HFF-Myc (cell line): ENCODE measurements around the gene DOC2B.

Source experiments
- DNase-seq: peaks from one replicate; pipeline ENCODE4 v3.0.0-alpha.2; 2011; ENCODE audit warnings: low read depth; ENCODE audit errors: extremely low read depth
- H3K4me3 ChIP-seq: replicated peaks from 2 replicates; pipeline ENCODE4 v1.5.1; 2011; ENCODE audit warnings: low read depth, mild to moderate bottlenecking, control low read depth, low read length
- TF ChIP-seq, protein P1 (sequence below): IDR thresholded peaks from 2 replicates; pipeline ENCODE4 v1.5.1; 2012; ENCODE audit warnings: mild to moderate bottlenecking, low read depth, low read length, control low read depth; ENCODE audit errors: missing control alignments

The DOC2B gene

DNA sequence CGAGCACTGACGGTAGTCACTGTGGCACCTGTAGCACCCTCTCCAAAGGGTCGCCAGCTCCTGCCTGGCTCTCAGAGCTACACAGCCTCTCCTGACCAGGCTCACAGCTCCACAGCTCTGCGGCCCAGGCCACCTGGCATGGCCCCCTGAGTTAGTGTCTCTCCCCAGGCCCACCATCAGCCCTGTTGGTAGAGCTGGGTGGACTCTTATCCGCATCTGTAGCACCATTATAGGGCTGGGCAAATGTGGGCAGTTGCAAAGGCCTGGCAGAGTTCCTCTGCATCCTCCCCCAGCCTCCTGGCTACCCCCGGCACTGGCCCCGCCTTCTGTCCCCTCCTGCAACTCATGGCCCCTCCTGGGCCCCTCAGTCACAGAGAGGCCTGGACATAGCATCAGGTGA is 25.9 kb downstream of the DOC2B start:
- no peak for DNase-seq
- TF ChIP-seq, protein P1, sequence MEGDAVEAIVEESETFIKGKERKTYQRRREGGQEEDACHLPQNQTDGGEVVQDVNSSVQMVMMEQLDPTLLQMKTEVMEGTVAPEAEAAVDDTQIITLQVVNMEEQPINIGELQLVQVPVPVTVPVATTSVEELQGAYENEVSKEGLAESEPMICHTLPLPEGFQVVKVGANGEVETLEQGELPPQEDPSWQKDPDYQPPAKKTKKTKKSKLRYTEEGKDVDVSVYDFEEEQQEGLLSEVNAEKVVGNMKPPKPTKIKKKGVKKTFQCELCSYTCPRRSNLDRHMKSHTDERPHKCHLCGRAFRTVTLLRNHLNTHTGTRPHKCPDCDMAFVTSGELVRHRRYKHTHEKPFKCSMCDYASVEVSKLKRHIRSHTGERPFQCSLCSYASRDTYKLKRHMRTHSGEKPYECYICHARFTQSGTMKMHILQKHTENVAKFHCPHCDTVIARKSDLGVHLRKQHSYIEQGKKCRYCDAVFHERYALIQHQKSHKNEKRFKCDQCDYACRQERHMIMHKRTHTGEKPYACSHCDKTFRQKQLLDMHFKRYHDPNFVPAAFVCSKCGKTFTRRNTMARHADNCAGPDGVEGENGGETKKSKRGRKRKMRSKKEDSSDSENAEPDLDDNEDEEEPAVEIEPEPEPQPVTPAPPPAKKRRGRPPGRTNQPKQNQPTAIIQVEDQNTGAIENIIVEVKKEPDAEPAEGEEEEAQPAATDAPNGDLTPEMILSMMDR: no peak
- H3K4me3 ChIP-seq: no peak overlapping the region

DNA sequence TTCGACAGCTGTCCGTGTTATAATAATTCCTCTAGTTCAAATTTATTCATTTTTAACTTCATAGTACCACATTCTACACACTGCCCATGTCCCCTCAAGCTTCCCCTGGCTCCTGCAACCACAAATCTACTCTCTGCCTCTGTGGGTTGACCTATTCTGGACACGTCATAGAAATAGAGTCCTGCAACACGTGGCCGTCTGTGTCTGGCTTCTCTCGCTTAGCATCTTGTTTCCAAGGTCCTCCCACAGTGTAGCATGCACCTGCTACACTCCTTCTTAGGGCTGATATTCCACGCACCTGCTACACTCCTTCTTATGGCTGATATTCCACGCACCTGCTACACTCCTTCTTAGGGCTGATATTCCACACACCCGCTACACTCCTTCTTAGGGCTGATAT is 27.6 kb downstream of the DOC2B start:
- no peak for DNase-seq
- no peak overlapping the region for H3K4me3 ChIP-seq
- TF ChIP-seq, protein P1: no peak

DNA sequence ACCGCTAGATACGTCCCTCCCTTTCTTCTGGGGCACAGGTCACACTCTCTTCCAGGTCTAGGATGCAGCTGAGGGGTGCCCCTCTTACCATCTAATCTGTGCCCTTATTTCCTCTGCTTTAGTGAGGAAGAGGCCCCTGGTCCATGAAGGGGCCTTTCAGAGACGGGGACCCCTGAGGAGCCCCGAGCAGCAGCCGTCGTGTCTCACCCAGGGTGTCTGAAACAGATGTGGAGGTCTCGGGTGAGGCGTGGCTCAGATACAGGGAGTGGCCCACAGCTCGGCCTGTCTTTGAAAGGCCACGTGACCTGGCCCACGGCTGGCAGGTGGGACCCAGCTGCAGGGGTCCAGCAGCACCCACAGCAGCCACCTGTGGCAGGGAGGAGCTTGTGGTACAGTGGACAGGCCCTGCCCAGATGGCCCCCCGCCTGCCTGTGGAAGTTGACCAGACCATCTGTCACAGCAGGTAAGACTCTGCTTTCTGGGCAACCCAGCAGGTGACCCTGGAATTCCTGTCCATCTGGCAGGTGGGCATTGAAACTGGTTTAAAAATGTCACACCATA is 28.5 kb downstream of the DOC2B start:
- DNase-seq: no peak
- no peak overlapping the region for H3K4me3 ChIP-seq
- TF ChIP-seq, protein P1: no peak

DNA sequence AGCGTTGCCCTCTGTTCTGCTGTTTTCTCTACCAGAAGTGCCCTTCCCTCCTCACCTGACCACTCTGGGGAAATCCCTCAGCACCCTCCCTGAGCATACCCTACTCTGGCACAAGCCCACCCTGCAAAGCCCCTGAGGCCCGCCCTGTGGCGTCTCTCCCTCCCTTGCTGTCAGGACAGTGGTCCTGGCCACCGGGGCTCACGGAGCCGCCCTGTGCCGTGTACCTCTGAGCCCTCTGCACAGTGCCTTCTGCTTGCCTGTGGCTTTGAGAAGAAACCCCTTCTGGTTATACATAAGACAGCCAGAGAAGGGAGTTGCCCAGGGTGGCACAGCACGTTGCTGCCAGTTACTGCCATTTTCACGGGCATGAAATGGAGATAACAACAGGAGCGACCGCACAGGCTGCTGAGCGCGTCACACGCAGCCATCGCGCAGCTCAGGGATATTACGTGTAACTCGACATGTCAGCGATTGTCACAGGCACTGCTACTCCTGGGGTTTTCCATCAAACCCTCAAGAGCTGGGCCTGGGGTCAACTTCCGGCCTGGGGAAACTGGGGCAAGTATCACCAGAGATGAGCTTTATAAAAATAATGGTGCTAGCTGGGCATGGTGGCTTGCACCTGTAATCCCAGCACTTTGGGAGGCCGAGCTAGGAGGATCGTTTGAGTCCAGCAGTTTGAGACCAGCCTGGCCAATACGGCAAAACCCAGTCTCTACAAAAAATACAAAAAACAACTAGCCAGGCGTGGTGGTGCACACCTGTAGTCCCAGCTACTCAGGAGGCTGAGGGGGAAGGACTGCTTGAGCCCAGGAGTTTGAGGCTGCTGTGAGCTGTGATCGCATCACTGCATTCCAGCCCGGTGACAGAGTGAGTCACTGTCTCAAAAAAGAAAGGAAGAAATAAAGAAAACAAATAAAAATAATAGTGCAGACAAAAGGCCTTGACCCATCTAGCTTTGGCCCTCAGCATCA is 29.3 kb downstream of the DOC2B start:
- TF ChIP-seq, protein P1: no peak
- H3K4me3 ChIP-seq: no peak overlapping the region
- no peak for DNase-seq

DNA sequence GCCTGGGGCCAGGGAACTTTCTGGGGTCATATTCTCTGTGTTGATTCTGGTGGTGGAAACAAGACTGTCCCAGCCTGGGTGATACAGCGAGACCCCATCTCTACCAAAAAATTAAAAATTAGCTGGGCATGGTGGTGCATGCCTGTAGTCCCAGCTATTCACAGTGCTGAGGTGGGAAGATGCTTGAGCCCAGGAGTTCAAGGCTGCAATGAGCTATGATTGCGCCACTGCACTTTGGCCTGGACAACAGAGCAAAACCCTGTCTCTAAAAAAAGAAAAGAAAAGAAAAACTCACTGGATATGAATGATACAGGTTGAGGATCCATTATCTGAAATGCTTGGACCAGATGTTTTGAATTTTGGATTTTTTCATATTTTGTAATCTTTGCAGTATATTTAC is 30.4 kb downstream of the DOC2B start:
- no peak for DNase-seq
- TF ChIP-seq, protein P1: no peak
- H3K4me3 ChIP-seq: no peak overlapping the region

DNA sequence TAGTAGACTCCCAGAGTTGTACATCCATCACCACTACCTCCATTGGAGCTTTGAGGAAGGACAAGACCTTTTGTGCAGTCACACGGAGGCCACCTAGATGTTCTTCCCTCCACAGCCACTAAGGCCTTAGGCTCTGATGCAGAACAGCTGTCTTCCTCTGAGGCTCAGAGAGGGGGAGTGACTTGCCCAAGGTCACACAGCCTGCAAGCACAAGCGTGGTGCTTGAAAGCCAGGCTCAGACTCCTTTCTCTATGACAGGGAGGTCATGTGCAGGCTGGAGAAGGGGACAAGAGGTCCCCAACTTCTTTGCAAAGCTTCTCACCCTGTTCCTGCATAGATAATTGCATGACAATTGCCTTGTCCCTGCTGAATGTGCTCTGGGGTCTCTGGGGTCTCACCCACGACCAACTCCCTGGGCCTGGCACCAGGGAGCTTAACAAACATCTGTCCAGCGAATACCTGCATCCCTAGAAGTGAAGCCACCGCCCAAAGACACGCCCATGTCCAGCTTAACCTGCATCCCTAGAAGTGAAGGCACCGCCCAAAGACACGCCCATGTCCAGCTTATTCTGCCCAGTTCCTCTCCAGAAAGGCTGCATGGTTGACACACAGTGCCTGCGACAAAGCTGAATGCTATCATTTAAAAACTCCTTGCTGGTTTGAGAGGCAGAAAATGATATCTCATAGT is 31.4 kb downstream of the DOC2B start:
- TF ChIP-seq, protein P1: no peak
- no peak overlapping the region for H3K4me3 ChIP-seq
- DNase-seq: no peak
